GM18499 (cell line): ENCODE data around the gene ICE2.

ENCODE experiments used
- ATAC-seq: cut with Tn5 transposase; IDR thresholded peaks from one replicate; pipeline ENCODE4 v1.9.1; 2021; ENCODE audit warnings: moderate number of reproducible peaks; ENCODE audit not compliant: insufficient read depth, unreplicated experiment

ICE2 gene

GRCh38 chr15:60478566-60479360 lies at the start of gene ICE2:
Gene ICE2, minus strand, starts transcription at chr15:60479142. Its CDS starts 1,165 bp downstream, at chr15:60477977.
- ATAC-seq = peak; percentile 77

GRCh38 chr15:60528530-60528929 lies 49.6 kb upstream of the ICE2 start:
- no peak for ATAC-seq

GRCh38 chr15:60527456-60527855 lies 48.5 kb upstream of the ICE2 start:
- ATAC-seq = no peak

- ATAC-seq = no peak
These were observed 47.2 kb upstream of the ICE2 start for GRCh38 chr15:60526127-60526616.

GRCh38 chr15:60525341-60526039 lies 46.5 kb upstream of the ICE2 start:
- ATAC-seq = no peak

- no peak for ATAC-seq
These were observed 44.1 kb upstream of the ICE2 start for GRCh38 chr15:60523056-60523455.

GRCh38 chr15:60520825-60521368 lies 42.0 kb upstream of the ICE2 start:
- ATAC-seq = no peak

- ATAC-seq = peak; percentile 72
These were observed 41.3 kb upstream of the ICE2 start for GRCh38 chr15:60520013-60520824.

GRCh38 chr15:60519218-60519617 lies 40.3 kb upstream of the ICE2 start:
- ATAC-seq = no peak

GRCh38 chr15:60518511-60518910 lies 39.6 kb upstream of the ICE2 start:
- no peak for ATAC-seq

- ATAC-seq = no peak
These were observed 35.4 kb upstream of the ICE2 start for GRCh38 chr15:60514261-60514881.

GRCh38 chr15:60513676-60514075 lies 34.7 kb upstream of the ICE2 start:
- ATAC-seq = no peak

- no peak for ATAC-seq
These were observed 34.0 kb upstream of the ICE2 start for GRCh38 chr15:60512937-60513336.

- ATAC-seq = no peak
These were observed 32.5 kb upstream of the ICE2 start for GRCh38 chr15:60511351-60512031.

GRCh38 chr15:60510006-60510405 lies 31.1 kb upstream of the ICE2 start:
- no peak for ATAC-seq

GRCh38 chr15:60509470-60509869 lies 30.5 kb upstream of the ICE2 start:
- ATAC-seq = no peak

GRCh38 chr15:60508442-60508841 lies 29.5 kb upstream of the ICE2 start:
- ATAC-seq = no peak

GRCh38 chr15:60507596-60508424 lies 28.9 kb upstream of the ICE2 start:
- peak; percentile 69 for ATAC-seq

- no peak for ATAC-seq
These were observed 17.9 kb upstream of the ICE2 start for GRCh38 chr15:60496853-60497252.
